GM23248 (cell line): Measurements from ENCODE around the gene HOXB3.

Source experiments
- EZH2 ChIP-seq: fragments of 200-600 bp; sonication (generic); IDR thresholded peaks from 2 replicates; pipeline ENCODE4 v1.6.1; 2018; ENCODE audit warnings: antibody characterized with exemption, mild to moderate bottlenecking; ENCODE audit not compliant: insufficient read depth, poor library complexity, severe bottlenecking
- EZH2phosphoT487 ChIP-seq: fragments of 200-600 bp; sonication (generic); IDR thresholded peaks from 2 replicates; pipeline ENCODE4 v1.6.1; 2018; ENCODE audit warnings: antibody characterized with exemption, moderate library complexity, mild to moderate bottlenecking, low read depth; ENCODE audit not compliant: insufficient read depth

- TF ChIP-seq EZH2 (no peak), EZH2phosphoT487 (no peak)
These were observed 45.6 kb downstream of the HOXB3 start for GRCh38 chr17:48544349-48545021.
